HepG2 (cell line): ENCODE data around the gene PLCXD1. TPM values are rescaled to one million over a fixed set of nuclear protein-coding genes. Genes with fewer than 3 reads are reported as not detected.
A peak's percentile ranks its signal among the peaks of the same experiment; 100 is the strongest.
"Not testable (repeated sequence)": the region's sequence is repeated elsewhere in the genome, so short reads cannot be mapped to it uniquely, and the experiment has no call there.

Source experiments
- ATAC-seq: fragments of 200-7000 bp; cut with Tn5 transposase; 3 replicates; pipeline ENCODE4 v1.9.1; 2020; ENCODE audit warnings: mild to moderate bottlenecking, moderate library complexity
- BruUV-seq: library from RNA; stranded (reverse); fragments of 400-500 nt; replicated peaks from 2 replicates; lab custom pipeline; 2021; lab: Mats Ljungman, UMichigan
- CTCF ChIA-PET: fragments of 300-600 bp; formaldehyde crosslinking; extraction: SDS; loops from one replicate; lab custom pipeline; 2021; ENCODE audit warnings: low total read pairs, inconsistent platforms, low intra/inter-chr PET ratio; lab: Yijun Ruan, JAX
- POLR2A ChIA-PET: fragments of 350-600 bp; sonication (Branson Sonifier 250); formaldehyde crosslinking; loops from one replicate; lab custom pipeline; 2020; ENCODE audit warnings: antibody characterized with exemption, inconsistent platforms; lab: Yijun Ruan, JAX
- DNase-seq: peaks from one replicate; pipeline ENCODE4 v3.0.0-alpha.2; 2015; ENCODE audit warnings: low spot score
- FAIRE-seq: peaks from 3 replicates; lab custom pipeline; 2011; peaks lifted over from hg19 to GRCh38; lab: Jason Lieb, UNC
- H2AFZ ChIP-seq: one replicate; pipeline ENCODE4 v1.6.1; 2011; ENCODE audit warnings: low read length, inconsistent platforms
- H3K27ac ChIP-seq: fragments of 300-600 bp; 3 replicates; pipeline ENCODE4 v1.8.0; 2011; ENCODE audit warnings: mixed run types, mild to moderate bottlenecking, mixed read lengths, low read length, inconsistent platforms; ENCODE audit not compliant: insufficient read depth; ENCODE audit errors: extremely low read length
- H3K27me3 ChIP-seq, 2 experiments: fragments of 200-600 bp in 1 of 2; 2 replicates in 1 of 2; 3 replicates in 1 of 2; pipeline versions ENCODE4 v1.6.0 to v1.8.0; 2011; ENCODE audit warnings: low read length in 2 of 2, mild to moderate bottlenecking in 2 of 2, moderate library complexity in 2 of 2, inconsistent platforms in 1 of 2; ENCODE audit not compliant: insufficient read depth in 2 of 2, control insufficient read depth in 1 of 2
- H3K36me3 ChIP-seq, 2 experiments: fragments of 200-600 bp in 1 of 2; replicated peaks in 1 of 2; 2 replicates in 1 of 2; 3 replicates in 1 of 2; pipeline versions ENCODE4 v1.5.1 to v1.8.0; 2011; ENCODE audit warnings: low read length in 2 of 2, inconsistent platforms in 1 of 2; ENCODE audit not compliant: insufficient read depth in 2 of 2, control insufficient read depth in 1 of 2
- H3K4me1 ChIP-seq: 2 replicates; pipeline ENCODE4 v1.5.1; 2012; ENCODE audit warnings: low read length, inconsistent platforms; ENCODE audit not compliant: insufficient read depth
- H3K4me2 ChIP-seq: 2 replicates; pipeline ENCODE4 v1.6.0; 2011; ENCODE audit warnings: low read depth, low read length, inconsistent platforms
- H3K4me3 ChIP-seq, 3 experiments: fragments of 200-600 bp in 1 of 3; sonication (generic), shearing (Covaris generic) in 1 of 3; replicated peaks in 1 of 3; 2 replicates each; pipeline ENCODE4 v1.5.1; 2011 to 2016; ENCODE audit warnings: low read length in 3 of 3, inconsistent platforms in 2 of 3, low read depth in 2 of 3, mild to moderate bottlenecking in 2 of 3, control low read depth in 1 of 3, mixed read lengths in 1 of 3; ENCODE audit not compliant: insufficient read depth in 1 of 3
- H3K79me2 ChIP-seq: one replicate; pipeline ENCODE4 v1.6.1; 2011; ENCODE audit warnings: low read length, inconsistent platforms; ENCODE audit not compliant: insufficient read depth
- H3K9ac ChIP-seq: 2 replicates; pipeline ENCODE4 v1.6.0; 2011; ENCODE audit warnings: mild to moderate bottlenecking, low read depth, low read length, inconsistent platforms; ENCODE audit not compliant: insufficient read depth
- H3K9me3 ChIP-seq: 2 replicates; pipeline ENCODE4 v1.5.1; 2012; ENCODE audit warnings: mild to moderate bottlenecking, low read length
- H4K20me1 ChIP-seq: 2 replicates; pipeline ENCODE4 v1.6.0; 2011; ENCODE audit warnings: inconsistent platforms, mild to moderate bottlenecking, low read length, moderate library complexity; ENCODE audit not compliant: insufficient read depth
- AGO2 ChIP-seq: fragments of 200-400 bp; formaldehyde crosslinking; optimal IDR thresholded peaks from 2 replicates; pipeline ENCODE3; 2017; ENCODE audit warnings: mild to moderate bottlenecking, low read depth, low read length, moderate library complexity
- ATF7 ChIP-seq, 2 experiments: fragments of 450-650 bp in 1 of 2; sonication (generic) in 1 of 2; formaldehyde crosslinking in 1 of 2; IDR thresholded peaks; 2 replicates each; pipeline versions ENCODE4 v1.4.0 to v1.6.1; 2016 to 2020; ENCODE audit warnings: antibody characterized with exemption in 1 of 2, mild to moderate bottlenecking in 1 of 2, missing genetic modification reagents in 1 of 2
- CEBPB ChIP-seq: IDR thresholded peaks from 2 replicates; pipeline ENCODE4 v1.6.1; 2011; ENCODE audit warnings: low read depth, low read length, improper control_type of control experiment, borderline replicate concordance
- CEBPG ChIP-seq: IDR thresholded peaks from 2 replicates; pipeline ENCODE4 v1.6.1; 2016
- KDM5B ChIP-seq: sonication (generic); formaldehyde crosslinking; IDR thresholded peaks from 2 replicates; pipeline ENCODE4 v1.4.0; 2020; ENCODE audit warnings: missing genetic modification reagents, mild to moderate bottlenecking, borderline replicate concordance
- POGZ ChIP-seq: sonication (generic); formaldehyde crosslinking; IDR thresholded peaks from 2 replicates; pipeline ENCODE4 v1.4.0; 2020; ENCODE audit warnings: mild to moderate bottlenecking, missing genetic modification reagents
- RBFOX2 ChIP-seq: fragments of 200-400 bp; formaldehyde crosslinking; IDR thresholded peaks from 2 replicates; pipeline ENCODE4 v1.6.1; 2017; ENCODE audit warnings: low read depth, mild to moderate bottlenecking, low read length
- SRY ChIP-seq: sonication (generic); formaldehyde crosslinking; IDR thresholded peaks from 2 replicates; pipeline ENCODE4 v1.8.0; 2022; ENCODE audit warnings: mild to moderate bottlenecking, missing genetic modification reagents
- ZNF770 ChIP-seq: sonication (generic); formaldehyde crosslinking; IDR thresholded peaks from 2 replicates; pipeline ENCODE4 v1.5.0; 2020; ENCODE audit warnings: mild to moderate bottlenecking, missing genetic modification reagents
- WGBS: methylation state at CpG from one replicate; pipeline ENCODE4 v1.1.6; 2017; ENCODE audit warnings: low lambda C conversion rate; 5-methylcytosine and 5-hydroxymethylcytosine counted together
- in situ Hi-C: cut with HindIII; loops from 2 replicates; pipeline ENCODE4 v1.10.0; 2017; ENCODE audit warnings: low pct_unique_long_range_greater_than_20kb; ENCODE audit not compliant: extremely low pct_ligation_motif_present
- intact Hi-C: fragments of 100-400 bp; cut with micrococcal nuclease; formaldehyde crosslinking; loops from one replicate; pipeline ENCODE4 v1.10.0; 2022; ENCODE audit not compliant: unreplicated experiment
- polyA plus RNA-seq, 8 experiments: library from polyadenylated mRNA; depleted of rRNA in 3 of 8; stranded (reverse) in 7 of 8; unstranded in 1 of 8; fragments of >200 nt; fragmentation: Illumina TruSeq in 4 of 8; extraction: Trizol in 4 of 8; gene quantifications; 2 replicates each; pipeline versions ENCODE4 v1.2.1 to v1.2.3, GENCODE V29; 2011 to 2016; ENCODE audit warnings: low read depth in 4 of 8, missing spikeins in 1 of 8, mixed read lengths in 1 of 8; ENCODE audit not compliant: insufficient read depth in 1 of 8
- total RNA-seq, 5 experiments: library from RNA; depleted of rRNA; stranded (reverse); fragments of >200 nt; fragmentation: Illumina TruSeq; extraction: Trizol; gene quantifications; 2 replicates each; pipeline ENCODE4 v1.2.3, GENCODE V29; 2016; ENCODE audit warnings: low read depth in 1 of 5
- TF ChIP-seq, protein P1 (sequence below), 2 experiments: fragments of 450-650 bp in 1 of 2; sonication (generic) in 1 of 2; formaldehyde crosslinking; IDR thresholded peaks; 2 replicates each; pipeline versions ENCODE4 v1.5.0 to v1.8.0; 2020 to 2022; ENCODE audit warnings: mild to moderate bottlenecking in 1 of 2, missing genetic modification reagents in 1 of 2

The PLCXD1 gene
- total and polyA plus RNA-seq, 2 of the 13 experiments (the other 11 are each of a cell fraction or from before 2014, with no cell fraction given), result 87.7 to 153 TPM

- H3K27me3 ChIP-seq; ATAC-seq; FAIRE-seq; CTCF ChIA-PET; H3K9me3 ChIP-seq; POLR2A ChIA-PET; BruUV-seq; DNase-seq; in situ Hi-C loops; H2AFZ ChIP-seq; TF ChIP-seq ATF7 (CRISPR knock-in tag; IDR thresholded peaks at IDR 0.05): not testable (repeated sequence)
- Histone ChIP-seq H3K27ac (peak overlapping the region; percentile 57), H3K4me2 (peak overlapping the region; percentile 83), H3K4me3 (peak overlapping the region in 1 of 3 experiments; percentile 66; a peak in 1 of 6 replicates), H3K9ac (peak overlapping the region; percentile 39), H4K20me1 (peaks cover 51% of the 10 kb centered on the region), H3K79me2 (peaks cover 51% of the 10 kb centered on the region), H3K36me3 (peaks cover 23 to 46% of the 10 kb centered on the region in 2 experiments), H3K4me1 (peaks cover 56% of the 10 kb centered on the region)
- TF ChIP-seq ATF7 (IDR thresholded peaks at IDR 0.05) (peak; percentile 61; the same call in 1 of the 2 replicates), SRY (CRISPR knock-in tag) (0 out of 2 replicates have a peak, but pooled peaks have one; percentile 40), KDM5B (CRISPR knock-in tag) (0 out of 2 replicates have a peak, but pooled peaks have one; percentile 28), CEBPG (CRISPR knock-in tag) (peak; percentile 35; the same call in 1 of the 2 replicates), ZNF770 (CRISPR knock-in tag) (peak; percentile 80), CEBPB (peak; percentile 2; the same call in 1 of the 2 replicates), RBFOX2 (peak; percentile 47; the same call in 1 of the 2 replicates), AGO2 (peak; percentile 32), POGZ (CRISPR knock-in tag) (0 out of 2 replicates have a peak, but pooled peaks have one; percentile 16)
- TF ChIP-seq, protein P1, sequence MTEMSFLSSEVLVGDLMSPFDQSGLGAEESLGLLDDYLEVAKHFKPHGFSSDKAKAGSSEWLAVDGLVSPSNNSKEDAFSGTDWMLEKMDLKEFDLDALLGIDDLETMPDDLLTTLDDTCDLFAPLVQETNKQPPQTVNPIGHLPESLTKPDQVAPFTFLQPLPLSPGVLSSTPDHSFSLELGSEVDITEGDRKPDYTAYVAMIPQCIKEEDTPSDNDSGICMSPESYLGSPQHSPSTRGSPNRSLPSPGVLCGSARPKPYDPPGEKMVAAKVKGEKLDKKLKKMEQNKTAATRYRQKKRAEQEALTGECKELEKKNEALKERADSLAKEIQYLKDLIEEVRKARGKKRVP (CRISPR knock-in tag; IDR thresholded peaks at IDR 0.05), result 0 out of 4 replicates have a peak, but pooled peaks of 1 of the 2 experiments have one; percentile 32
- intact Hi-C loops, result loop anchor here (1.0 kb wide), 1 partner anchor 21 kb away; no protein-coding TSS in a partner anchor
- 94% methylated on average over 21 of the region's 21 CpGs for WGBS
Measured at GRCh38 chrX:282000-282681, 960 bp downstream of the PLCXD1 start.
